Measurements from ENCODE around the gene SDC1. TPM values are rescaled to one million over a fixed set of nuclear protein-coding genes. Genes with fewer than 3 reads are reported as not detected.

SDC1 gene
- total RNA-seq, 1 experiment from 2014 or later, result 22.3 TPM

DNA sequence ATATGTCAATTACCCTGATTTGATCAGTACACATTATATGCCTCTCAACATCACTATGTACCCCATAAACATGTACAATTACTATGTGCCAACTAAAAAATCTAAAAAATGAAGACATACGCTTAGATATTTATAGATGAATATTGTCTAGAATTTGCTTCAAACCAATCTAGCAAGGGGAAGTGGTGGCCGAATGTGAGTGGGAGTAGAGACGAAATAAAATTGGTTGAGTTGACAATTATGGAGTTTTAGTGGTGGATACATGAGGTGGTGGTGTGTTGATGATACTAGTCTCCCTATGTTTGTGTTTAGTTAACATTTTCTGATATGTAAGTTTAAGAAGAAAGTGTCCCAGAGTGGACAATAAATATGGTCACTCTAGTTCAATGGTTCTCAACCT, 49.0 kb downstream of the SDC1 start:
- TF ChIP-seq, protein P1, sequence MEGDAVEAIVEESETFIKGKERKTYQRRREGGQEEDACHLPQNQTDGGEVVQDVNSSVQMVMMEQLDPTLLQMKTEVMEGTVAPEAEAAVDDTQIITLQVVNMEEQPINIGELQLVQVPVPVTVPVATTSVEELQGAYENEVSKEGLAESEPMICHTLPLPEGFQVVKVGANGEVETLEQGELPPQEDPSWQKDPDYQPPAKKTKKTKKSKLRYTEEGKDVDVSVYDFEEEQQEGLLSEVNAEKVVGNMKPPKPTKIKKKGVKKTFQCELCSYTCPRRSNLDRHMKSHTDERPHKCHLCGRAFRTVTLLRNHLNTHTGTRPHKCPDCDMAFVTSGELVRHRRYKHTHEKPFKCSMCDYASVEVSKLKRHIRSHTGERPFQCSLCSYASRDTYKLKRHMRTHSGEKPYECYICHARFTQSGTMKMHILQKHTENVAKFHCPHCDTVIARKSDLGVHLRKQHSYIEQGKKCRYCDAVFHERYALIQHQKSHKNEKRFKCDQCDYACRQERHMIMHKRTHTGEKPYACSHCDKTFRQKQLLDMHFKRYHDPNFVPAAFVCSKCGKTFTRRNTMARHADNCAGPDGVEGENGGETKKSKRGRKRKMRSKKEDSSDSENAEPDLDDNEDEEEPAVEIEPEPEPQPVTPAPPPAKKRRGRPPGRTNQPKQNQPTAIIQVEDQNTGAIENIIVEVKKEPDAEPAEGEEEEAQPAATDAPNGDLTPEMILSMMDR (conservative IDR thresholded peaks at IDR 0.05), result no peak
- 100% methylated on average over 1 of the region's 3 CpGs for WGBS (ENCODE audit: extremely low coverage, insufficient read length, low lambda C conversion rate)
- H3K23ac ChIP-seq (ENCODE audit: insufficient read length, low read depth, low read length), result no peak overlapping the region

More for the DNA sequence above, 49.0 kb downstream of the SDC1 start:
- Mint-ChIP-seq H3K9me3 (no peaks in the 10 kb centered on the region), H3K4me1 (peaks cover 14 to 24% of the 10 kb centered on the region in 2 experiments), H3K27ac (no peak overlapping the region), H3K4me3 (no peak overlapping the region; a peak in 1 of 5 replicates), H3K27me3 (ENCODE audit: low read depth) (no peaks in the 10 kb centered on the region; the same call in none of the 2 replicates), H3K36me3 (ENCODE audit: insufficient read depth in 1 of 3, low read depth in 3 of 3) (no peaks in the 10 kb centered on the region)
- Histone ChIP-seq H2BK12ac (ENCODE audit: insufficient read length, low read depth, low read length) (no peak overlapping the region), H3K4me2 (ENCODE audit: insufficient read depth, insufficient read length, low read length) (no peak overlapping the region), H4K91ac (ENCODE audit: insufficient read length, low read depth, low read length) (no peak overlapping the region), H3K79me2 (ENCODE audit: insufficient read depth, low read length) (no peaks in the 10 kb centered on the region), H3K23me2 (ENCODE audit: insufficient read length, low read depth, low read length, poor library complexity, severe bottlenecking) (no peaks in the 10 kb centered on the region), H3K4me1 (ENCODE audit: insufficient read depth, low read length) (no peaks in the 10 kb centered on the region), H3K79me1 (ENCODE audit: insufficient read depth, low read depth, low read length, poor library complexity, severe bottlenecking) (no peaks in the 10 kb centered on the region), H2BK20ac (ENCODE audit: low read depth, low read length, poor library complexity, severe bottlenecking) (no peak overlapping the region), H4K5ac (ENCODE audit: insufficient read length, low read depth, low read length) (no peak overlapping the region), H3T11ph (ENCODE audit: low read length) (no peak overlapping the region), H2BK120ac (ENCODE audit: low read depth, low read length, poor library complexity, severe bottlenecking) (no peak overlapping the region), H3K14ac (ENCODE audit: insufficient read depth, low read length) (no peak overlapping the region), H4K20me1 (ENCODE audit: control insufficient read depth, insufficient read depth, insufficient read length) (no peaks in the 10 kb centered on the region), H2AFZ (ENCODE audit: low read length) (no peak overlapping the region), H3K18ac (ENCODE audit: insufficient read length, low read depth, low read length) (no peak overlapping the region), H3K27me3 (ENCODE audit: insufficient read depth, low read length) (no peaks in the 10 kb centered on the region), H3K4ac (ENCODE audit: low read depth, low read length) (no peak overlapping the region), H4K8ac (replicated peaks; ENCODE audit: insufficient read length, low read depth, low read length) (no peak overlapping the region), H3K56ac (ENCODE audit: insufficient read length, low read depth, low read length) (no peak overlapping the region), H2AK5ac (ENCODE audit: insufficient read length, low read length) (no peak overlapping the region), H2BK5ac (ENCODE audit: insufficient read length, low read length) (no peak overlapping the region), H3K27ac (ENCODE audit: insufficient read length, low read depth, low read length) (no peak overlapping the region), H2BK15ac (ENCODE audit: low read depth, low read length) (no peak overlapping the region), H3K9me3 (ENCODE audit: control insufficient read depth, low read depth, low read length) (no peaks in the 10 kb centered on the region), H3K9ac (ENCODE audit: extremely low read depth, insufficient read length, low read length) (no peak overlapping the region)
- no peak for DNase-seq
